H9 (cell line): ENCODE data around the gene ZMYND12. TPM values are rescaled to one million over a fixed set of nuclear protein-coding genes. Genes with fewer than 3 reads are reported as not detected.

Experiments
- DNase-seq: peaks from one replicate; pipeline ENCODE4 v3.0.0-alpha.2; 2017
- H2AFZ ChIP-seq: one replicate; pipeline ENCODE4 v1.6.1; 2013; ENCODE audit warnings: mild to moderate bottlenecking, low read length, control low read depth, moderate library complexity
- H2AK5ac ChIP-seq: 2 replicates; pipeline ENCODE4 v1.6.1; 2013; ENCODE audit warnings: low read length, control low read depth, mixed read lengths; ENCODE audit not compliant: insufficient read length
- H2BK120ac ChIP-seq: one replicate; pipeline ENCODE4 v1.6.1; 2013; ENCODE audit warnings: low read depth, mild to moderate bottlenecking, low read length, control low read depth, inconsistent platforms; ENCODE audit not compliant: poor library complexity, severe bottlenecking
- H2BK12ac ChIP-seq: 2 replicates; pipeline ENCODE4 v1.6.1; 2013; ENCODE audit warnings: low read length, control low read depth, mixed read lengths, low read depth; ENCODE audit not compliant: insufficient read length
- H2BK15ac ChIP-seq: 2 replicates; pipeline ENCODE4 v1.6.1; 2013; ENCODE audit warnings: low read depth, low read length, control low read depth
- H2BK20ac ChIP-seq: one replicate; pipeline ENCODE4 v1.6.1; 2013; ENCODE audit warnings: low read depth, mild to moderate bottlenecking, low read length, control low read depth, inconsistent platforms; ENCODE audit not compliant: poor library complexity, severe bottlenecking
- H2BK5ac ChIP-seq: 2 replicates; pipeline ENCODE4 v1.6.1; 2013; ENCODE audit warnings: low read length, control low read depth, mixed read lengths; ENCODE audit not compliant: insufficient read length
- H3K14ac ChIP-seq: 2 replicates; pipeline ENCODE4 v1.6.1; 2013; ENCODE audit warnings: low read length, control low read depth; ENCODE audit not compliant: insufficient read depth
- H3K18ac ChIP-seq: 2 replicates; pipeline ENCODE4 v1.6.1; 2013; ENCODE audit warnings: low read depth, mild to moderate bottlenecking, mixed read lengths, low read length, control low read depth; ENCODE audit not compliant: insufficient read length
- H3K23ac ChIP-seq: 2 replicates; pipeline ENCODE4 v1.6.1; 2013; ENCODE audit warnings: low read length, control low read depth, mixed read lengths, low read depth; ENCODE audit not compliant: insufficient read length
- H3K23me2 ChIP-seq: 2 replicates; pipeline ENCODE4 v1.6.1; 2013; ENCODE audit warnings: low read depth, mild to moderate bottlenecking, mixed read lengths, low read length, control low read depth; ENCODE audit not compliant: insufficient read length, poor library complexity, severe bottlenecking
- H3K27ac ChIP-seq: 2 replicates; pipeline ENCODE4 v1.5.1; 2013; ENCODE audit warnings: low read length, control low read depth, mixed read lengths, low read depth; ENCODE audit not compliant: insufficient read length
- H3K27me3 ChIP-seq: 2 replicates; pipeline ENCODE4 v1.6.1; 2013; ENCODE audit warnings: low read length, control low read depth, inconsistent platforms; ENCODE audit not compliant: insufficient read depth
- H3K4ac ChIP-seq: 2 replicates; pipeline ENCODE4 v1.6.1; 2013; ENCODE audit warnings: low read depth, mild to moderate bottlenecking, control low read depth, inconsistent platforms, low read length, moderate library complexity
- H3K4me1 ChIP-seq: 2 replicates; pipeline ENCODE4 v1.6.1; 2013; ENCODE audit warnings: low read length, control low read depth, inconsistent platforms; ENCODE audit not compliant: insufficient read depth
- H3K4me2 ChIP-seq: 2 replicates; pipeline ENCODE4 v1.6.1; 2013; ENCODE audit warnings: low read length, control low read depth, mixed read lengths; ENCODE audit not compliant: insufficient read length, insufficient read depth
- H3K56ac ChIP-seq: 2 replicates; pipeline ENCODE4 v1.6.1; 2013; ENCODE audit warnings: low read depth, mild to moderate bottlenecking, mixed read lengths, low read length, control low read depth; ENCODE audit not compliant: insufficient read length
- H3K79me1 ChIP-seq: 2 replicates; pipeline ENCODE4 v1.6.1; 2013; ENCODE audit warnings: low read depth, mild to moderate bottlenecking, moderate library complexity, low read length, control low read depth, inconsistent platforms; ENCODE audit not compliant: insufficient read depth, poor library complexity, severe bottlenecking
- H3K79me2 ChIP-seq: 2 replicates; pipeline ENCODE4 v1.6.1; 2013; ENCODE audit warnings: low read length, control low read depth, inconsistent platforms; ENCODE audit not compliant: insufficient read depth
- H3K9ac ChIP-seq: 2 replicates; pipeline ENCODE4 v1.6.1; 2013; ENCODE audit warnings: low read length, control low read depth, mixed read lengths; ENCODE audit not compliant: insufficient read length; ENCODE audit errors: extremely low read depth
- H3K9me3 ChIP-seq: one replicate; pipeline ENCODE4 v1.6.1; 2013; ENCODE audit warnings: low read depth, low read length, inconsistent platforms; ENCODE audit not compliant: control insufficient read depth
- H3T11ph ChIP-seq: one replicate; pipeline ENCODE4 v1.6.1; 2013; ENCODE audit warnings: mild to moderate bottlenecking, low read length, control low read depth, inconsistent platforms
- H4K20me1 ChIP-seq: one replicate; pipeline ENCODE4 v1.6.1; 2013; ENCODE audit not compliant: control insufficient read depth, insufficient read length, insufficient read depth
- H4K5ac ChIP-seq: 2 replicates; pipeline ENCODE4 v1.6.1; 2013; ENCODE audit warnings: low read depth, mild to moderate bottlenecking, mixed read lengths, low read length, control low read depth; ENCODE audit not compliant: insufficient read length
- H4K8ac ChIP-seq: replicated peaks from 2 replicates; pipeline ENCODE4 v1.6.1; 2013; ENCODE audit warnings: low read length, control low read depth, mixed read lengths, low read depth; ENCODE audit not compliant: insufficient read length
- H4K91ac ChIP-seq: 2 replicates; pipeline ENCODE4 v1.6.1; 2013; ENCODE audit warnings: low read depth, mild to moderate bottlenecking, moderate library complexity, mixed read lengths, low read length, control low read depth; ENCODE audit not compliant: insufficient read length
- H3K27ac Mint-ChIP-seq, 3 experiments: 2 replicates in 2 of 3; 3 replicates in 1 of 3; pipeline ENCODE4 v1.8.0; 2020 to 2021; ENCODE audit warnings: mixed read lengths in 3 of 3, mild to moderate bottlenecking in 1 of 3, moderate library complexity in 1 of 3
- H3K27me3 Mint-ChIP-seq: 2 replicates; pipeline ENCODE4 v1.8.0; 2021; ENCODE audit warnings: low read depth, mild to moderate bottlenecking, moderate library complexity, mixed read lengths
- H3K36me3 Mint-ChIP-seq, 3 experiments: 2 replicates in 2 of 3; 3 replicates in 1 of 3; pipeline ENCODE4 v1.8.0; 2020 to 2021; ENCODE audit warnings: low read depth in 3 of 3, mixed read lengths in 3 of 3; ENCODE audit not compliant: insufficient read depth in 1 of 3
- H3K4me1 Mint-ChIP-seq, 2 experiments: 2 replicates each; pipeline ENCODE4 v1.8.0; 2020; ENCODE audit warnings: mixed read lengths in 2 of 2
- H3K4me3 Mint-ChIP-seq, 2 experiments: 2 replicates in 1 of 2; 3 replicates in 1 of 2; pipeline ENCODE4 v1.8.0; 2020 to 2021; ENCODE audit warnings: mild to moderate bottlenecking in 2 of 2, mixed read lengths in 2 of 2, moderate library complexity in 1 of 2
- H3K9me3 Mint-ChIP-seq, 2 experiments: 2 replicates in 1 of 2; 3 replicates in 1 of 2; pipeline ENCODE4 v1.8.0; 2020; ENCODE audit warnings: mild to moderate bottlenecking in 2 of 2, mixed read lengths in 2 of 2, moderate library complexity in 1 of 2
- WGBS: extraction: QIAGEN DNeasy Blood & Tissue Kit; methylation state at CpG from one replicate; pipeline ENCODE4 v1.1.7; 2013; ENCODE audit warnings: missing lambda C conversion rate, low lambda C conversion rate, mixed read lengths; ENCODE audit not compliant: insufficient read length; ENCODE audit errors: extremely low coverage; 5-methylcytosine and 5-hydroxymethylcytosine counted together
- total RNA-seq: library from RNA; stranded (reverse); gene quantifications from 2 replicates; pipeline ENCODE4 v1.2.1, GENCODE V29; 2021
- TF ChIP-seq, protein P1 (sequence below): fragments of 200-600 bp; sonication (generic); conservative IDR thresholded peaks from 3 replicates; pipeline ENCODE4 v1.8.0; 2021; ENCODE audit warnings: antibody characterized with exemption, mild to moderate bottlenecking

Gene ZMYND12
- total RNA-seq, 1 experiment from 2014 or later: 0.42 TPM

GRCh38 chr1:42431514-42431913, 24.3 kb downstream of the ZMYND12 start:
- H3K79me2 ChIP-seq: no peaks in the 10 kb centered on the region
- H4K20me1 ChIP-seq: no peaks in the 10 kb centered on the region
- no peak overlapping the region for H3K27ac ChIP-seq
- H2BK20ac ChIP-seq: no peak overlapping the region
- no peaks in the 10 kb centered on the region for H3K9me3 ChIP-seq
- no CpG with 5 or more reads among the region's 3 CpGs for WGBS
- no peak overlapping the region for H3T11ph ChIP-seq
- no peak overlapping the region for H4K8ac ChIP-seq
- no peak overlapping the region for H4K5ac ChIP-seq
- H2AK5ac ChIP-seq: no peak overlapping the region
- no peaks in the 10 kb centered on the region for H3K23me2 ChIP-seq
- H3K14ac ChIP-seq: no peak overlapping the region
- Mint-ChIP-seq H3K4me1 (peaks cover 13% of the 10 kb centered on the region in 2 experiments), H3K36me3 (no peaks in the 10 kb centered on the region), H3K27me3 (no peaks in the 10 kb centered on the region; the same call in 1 of the 2 replicates), H3K9me3 (no peaks in the 10 kb centered on the region; a peak in 1 of 5 replicates), H3K4me3 (no peak overlapping the region), H3K27ac (no peak overlapping the region)
- no peak overlapping the region for H3K4me2 ChIP-seq
- no peak for DNase-seq
- H2AFZ ChIP-seq: no peak overlapping the region
- H2BK120ac ChIP-seq: no peak overlapping the region
- no peak overlapping the region for H3K56ac ChIP-seq
- no peak overlapping the region for H3K9ac ChIP-seq
- no peak overlapping the region for H2BK12ac ChIP-seq
- H3K4me1 ChIP-seq: peaks cover 2% of the 10 kb centered on the region; the same call in 1 of the 2 replicates
- no peak overlapping the region for H3K23ac ChIP-seq
- no peak overlapping the region for H3K4ac ChIP-seq
- no peak overlapping the region for H3K18ac ChIP-seq
- no peak overlapping the region for H2BK15ac ChIP-seq
- no peak overlapping the region for H2BK5ac ChIP-seq
- TF ChIP-seq, protein P1, sequence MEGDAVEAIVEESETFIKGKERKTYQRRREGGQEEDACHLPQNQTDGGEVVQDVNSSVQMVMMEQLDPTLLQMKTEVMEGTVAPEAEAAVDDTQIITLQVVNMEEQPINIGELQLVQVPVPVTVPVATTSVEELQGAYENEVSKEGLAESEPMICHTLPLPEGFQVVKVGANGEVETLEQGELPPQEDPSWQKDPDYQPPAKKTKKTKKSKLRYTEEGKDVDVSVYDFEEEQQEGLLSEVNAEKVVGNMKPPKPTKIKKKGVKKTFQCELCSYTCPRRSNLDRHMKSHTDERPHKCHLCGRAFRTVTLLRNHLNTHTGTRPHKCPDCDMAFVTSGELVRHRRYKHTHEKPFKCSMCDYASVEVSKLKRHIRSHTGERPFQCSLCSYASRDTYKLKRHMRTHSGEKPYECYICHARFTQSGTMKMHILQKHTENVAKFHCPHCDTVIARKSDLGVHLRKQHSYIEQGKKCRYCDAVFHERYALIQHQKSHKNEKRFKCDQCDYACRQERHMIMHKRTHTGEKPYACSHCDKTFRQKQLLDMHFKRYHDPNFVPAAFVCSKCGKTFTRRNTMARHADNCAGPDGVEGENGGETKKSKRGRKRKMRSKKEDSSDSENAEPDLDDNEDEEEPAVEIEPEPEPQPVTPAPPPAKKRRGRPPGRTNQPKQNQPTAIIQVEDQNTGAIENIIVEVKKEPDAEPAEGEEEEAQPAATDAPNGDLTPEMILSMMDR: no peak
- no peak overlapping the region for H4K91ac ChIP-seq
- H3K27me3 ChIP-seq: no peaks in the 10 kb centered on the region
- H3K79me1 ChIP-seq: no peaks in the 10 kb centered on the region
